Measurements from ENCODE around the gene INAFM2. TPM values are rescaled to one million over a fixed set of nuclear protein-coding genes. Genes with fewer than 3 reads are reported as not detected.

INAFM2 gene
- total RNA-seq, 1 donor from 2014 or later, result 80.6 TPM

GRCh38 chr15:40281801-40282146 is 41.7 kb upstream of the INAFM2 start:
- DNase-seq (ENCODE audit: low spot score), result no peak
- no peak overlapping the region for H3K4me3 Mint-ChIP-seq (ENCODE audit: unreplicated experiment)
- no peak overlapping the region for H3K27ac Mint-ChIP-seq (ENCODE audit: unreplicated experiment)
- H3K4me1 Mint-ChIP-seq (ENCODE audit: low read depth), result peaks cover 10% of the 10 kb centered on the region
- H3K9me3 Mint-ChIP-seq (ENCODE audit: low read depth), result no peaks in the 10 kb centered on the region
- TF ChIP-seq, protein P1, sequence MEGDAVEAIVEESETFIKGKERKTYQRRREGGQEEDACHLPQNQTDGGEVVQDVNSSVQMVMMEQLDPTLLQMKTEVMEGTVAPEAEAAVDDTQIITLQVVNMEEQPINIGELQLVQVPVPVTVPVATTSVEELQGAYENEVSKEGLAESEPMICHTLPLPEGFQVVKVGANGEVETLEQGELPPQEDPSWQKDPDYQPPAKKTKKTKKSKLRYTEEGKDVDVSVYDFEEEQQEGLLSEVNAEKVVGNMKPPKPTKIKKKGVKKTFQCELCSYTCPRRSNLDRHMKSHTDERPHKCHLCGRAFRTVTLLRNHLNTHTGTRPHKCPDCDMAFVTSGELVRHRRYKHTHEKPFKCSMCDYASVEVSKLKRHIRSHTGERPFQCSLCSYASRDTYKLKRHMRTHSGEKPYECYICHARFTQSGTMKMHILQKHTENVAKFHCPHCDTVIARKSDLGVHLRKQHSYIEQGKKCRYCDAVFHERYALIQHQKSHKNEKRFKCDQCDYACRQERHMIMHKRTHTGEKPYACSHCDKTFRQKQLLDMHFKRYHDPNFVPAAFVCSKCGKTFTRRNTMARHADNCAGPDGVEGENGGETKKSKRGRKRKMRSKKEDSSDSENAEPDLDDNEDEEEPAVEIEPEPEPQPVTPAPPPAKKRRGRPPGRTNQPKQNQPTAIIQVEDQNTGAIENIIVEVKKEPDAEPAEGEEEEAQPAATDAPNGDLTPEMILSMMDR (IDR thresholded peaks at IDR 0.05), result no peak
- peaks cover 17% of the 10 kb centered on the region for H3K27me3 Mint-ChIP-seq (ENCODE audit: low read depth)
- no peaks in the 10 kb centered on the region for H3K36me3 Mint-ChIP-seq (ENCODE audit: low read depth)

GRCh38 chr15:40282147-40282868 is 41.2 kb upstream of the INAFM2 start:
- DNase-seq (ENCODE audit: low spot score), result no peak

DNA sequence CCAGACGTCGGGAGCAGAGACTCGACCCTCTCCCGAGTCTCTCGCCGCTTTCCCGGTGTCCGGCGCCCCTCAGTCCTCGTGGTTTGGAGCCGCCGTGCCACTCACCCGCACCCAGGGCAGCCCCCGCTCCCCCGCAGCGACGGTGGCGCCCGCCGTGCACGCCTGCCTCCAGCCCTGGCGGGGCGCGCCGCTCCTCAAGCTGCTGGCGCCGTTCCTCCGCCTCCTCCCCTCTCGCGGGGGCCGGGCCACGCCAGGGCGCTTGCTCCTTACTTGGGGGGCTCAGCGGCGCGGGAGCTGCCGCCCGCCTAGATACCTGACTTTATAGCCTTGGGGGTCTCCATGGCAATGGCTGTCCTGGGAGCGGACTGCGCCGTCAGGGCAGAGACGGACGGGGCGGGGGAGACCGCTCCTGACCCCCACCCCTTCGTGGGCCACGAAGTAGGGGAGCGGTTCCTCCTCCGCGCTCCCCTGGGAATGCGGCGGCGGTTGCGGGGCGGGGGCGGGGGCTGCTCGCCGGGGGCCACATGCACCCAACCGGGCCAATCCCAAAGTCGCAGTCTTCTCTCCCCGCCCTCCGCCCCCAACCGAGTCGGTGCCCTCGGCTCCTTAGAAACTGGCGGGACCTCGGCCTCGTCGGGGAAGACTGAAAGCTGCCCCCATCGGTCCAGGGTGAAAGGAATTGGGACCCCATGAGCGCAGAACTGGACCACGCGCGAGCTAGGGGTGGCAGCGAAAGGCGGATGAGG is 40.5 kb upstream of the INAFM2 start, which contains the start of gene ANKRD63:
Gene ANKRD63 (minus strand): TSS at position 196 of the 746 bp plus-strand sequence. CDS start 478 bp downstream, outside the sequence.
- Mint-ChIP-seq H3K4me1 (ENCODE audit: low read depth) (peaks cover 10% of the 10 kb centered on the region), H3K9me3 (ENCODE audit: low read depth) (no peaks in the 10 kb centered on the region), H3K27me3 (ENCODE audit: low read depth) (peaks cover 15% of the 10 kb centered on the region), H3K4me3 (ENCODE audit: unreplicated experiment) (peak within 1 kb of the TSS; percentile 62), H3K27ac (ENCODE audit: unreplicated experiment) (no peak within 1 kb of the TSS), H3K36me3 (ENCODE audit: low read depth) (no peaks in the 10 kb centered on the region)
- TF ChIP-seq, protein P1 (IDR thresholded peaks at IDR 0.05), result no peak
- no peak for DNase-seq (ENCODE audit: low spot score)

More at GRCh38 chr15:40282147-40282868, 41.2 kb upstream of the INAFM2 start:
- no peaks in the 10 kb centered on the region for H3K36me3 Mint-ChIP-seq (ENCODE audit: low read depth)
- H3K4me3 Mint-ChIP-seq (ENCODE audit: unreplicated experiment), result peak overlapping the region; percentile 62
- H3K4me1 Mint-ChIP-seq (ENCODE audit: low read depth), result peaks cover 10% of the 10 kb centered on the region
- TF ChIP-seq, protein P1 (IDR thresholded peaks at IDR 0.05), result peak; percentile 77
- no peaks in the 10 kb centered on the region for H3K9me3 Mint-ChIP-seq (ENCODE audit: low read depth)
- H3K27ac Mint-ChIP-seq (ENCODE audit: unreplicated experiment), result no peak overlapping the region
- peaks cover 17% of the 10 kb centered on the region for H3K27me3 Mint-ChIP-seq (ENCODE audit: low read depth)

DNA sequence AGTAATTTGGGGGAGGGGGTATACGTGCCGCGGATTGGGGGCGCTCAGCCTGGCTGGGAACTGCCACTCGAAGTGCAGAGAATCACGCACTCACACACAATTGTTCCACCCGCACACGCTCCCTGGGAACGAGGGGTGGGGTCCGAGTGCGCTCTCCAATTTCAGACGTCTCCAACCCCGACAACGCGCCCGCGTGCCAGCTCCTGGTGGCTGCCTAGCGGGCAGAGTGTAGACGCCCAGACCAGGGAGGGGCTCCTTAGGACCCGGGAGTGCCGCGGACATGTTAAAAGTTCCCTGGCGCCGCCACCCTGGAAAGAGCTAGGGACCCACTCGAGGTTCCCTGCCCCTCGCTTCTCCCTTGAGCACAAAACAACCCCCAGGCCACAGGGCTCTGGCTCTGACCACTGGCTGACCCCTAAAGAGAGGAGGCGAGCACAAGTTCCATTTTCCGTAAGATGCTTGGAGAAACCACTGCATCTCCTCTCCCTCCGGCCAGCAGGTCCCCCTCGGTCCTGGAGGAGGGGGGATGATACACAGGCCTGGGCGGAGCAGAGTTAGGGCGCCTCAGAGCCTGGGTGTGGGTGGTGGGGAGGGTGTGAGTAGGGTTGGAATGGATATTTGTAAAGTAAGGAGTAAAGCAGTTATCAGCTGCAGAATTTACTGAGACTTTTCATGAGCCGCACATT is 39.7 kb upstream of the INAFM2 start:
- Mint-ChIP-seq H3K4me1 (ENCODE audit: low read depth) (peaks cover 10% of the 10 kb centered on the region), H3K27me3 (ENCODE audit: low read depth) (peaks cover 9% of the 10 kb centered on the region), H3K9me3 (ENCODE audit: low read depth) (no peaks in the 10 kb centered on the region), H3K27ac (ENCODE audit: unreplicated experiment) (no peak overlapping the region), H3K36me3 (ENCODE audit: low read depth) (no peaks in the 10 kb centered on the region), H3K4me3 (ENCODE audit: unreplicated experiment) (peak overlapping the region; percentile 13)
- DNase-seq (ENCODE audit: low spot score), result no peak
- TF ChIP-seq, protein P1 (IDR thresholded peaks at IDR 0.05), result no peak

GRCh38 chr15:40285151-40285550 is 38.3 kb upstream of the INAFM2 start:
- DNase-seq (ENCODE audit: low spot score), result no peak
- Mint-ChIP-seq H3K27me3 (ENCODE audit: low read depth) (peaks cover 4% of the 10 kb centered on the region), H3K36me3 (ENCODE audit: low read depth) (no peaks in the 10 kb centered on the region), H3K9me3 (ENCODE audit: low read depth) (no peaks in the 10 kb centered on the region), H3K27ac (ENCODE audit: unreplicated experiment) (no peak overlapping the region), H3K4me1 (ENCODE audit: low read depth) (peaks cover 12% of the 10 kb centered on the region), H3K4me3 (ENCODE audit: unreplicated experiment) (no peak overlapping the region)
- TF ChIP-seq, protein P1 (IDR thresholded peaks at IDR 0.05), result no peak
